Measurements from ENCODE around the gene TOMM20.
A peak's percentile ranks its signal among the peaks of the same experiment; 100 is the strongest.

The TOMM20 gene

GRCh38 chr1:235067396-235068157 is 61.1 kb downstream of the TOMM20 start:
- DNase-seq (ENCODE audit: low read depth, low spot score) = no peak

DNA sequence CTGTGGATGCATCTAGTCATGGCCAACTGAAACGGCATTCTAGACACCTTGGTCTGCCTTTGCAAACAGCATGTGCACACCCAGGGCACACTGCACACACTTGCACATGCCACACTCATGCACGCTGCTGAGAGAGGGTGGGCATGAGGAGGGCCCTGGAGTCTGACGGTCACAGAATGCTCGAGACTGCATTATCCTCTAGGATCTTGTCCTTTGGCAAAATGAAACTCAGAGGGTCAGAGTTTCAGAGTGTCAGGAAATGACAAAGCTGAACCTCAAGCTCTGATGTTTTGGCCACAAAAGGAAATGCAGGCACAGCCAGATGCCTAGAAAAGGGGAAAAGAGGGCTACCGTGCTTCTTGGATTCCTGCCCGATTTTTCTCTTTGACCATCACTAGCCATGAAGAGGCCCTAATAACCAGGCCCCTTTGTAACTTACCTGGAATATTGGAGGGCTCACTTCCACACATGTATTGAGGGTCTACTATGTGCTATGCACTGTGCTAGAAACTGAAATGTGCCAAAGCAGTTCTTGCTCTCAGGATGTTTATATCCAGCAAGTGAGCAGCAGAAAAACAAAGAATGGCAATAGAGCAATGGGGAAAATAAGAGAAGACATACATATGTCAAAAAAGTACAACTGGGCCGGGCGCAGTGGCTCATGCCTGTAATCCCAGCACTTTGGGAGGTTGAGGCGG is 65.4 kb downstream of the TOMM20 start:
- no peak for DNase-seq (ENCODE audit: low read depth, low spot score)

DNA sequence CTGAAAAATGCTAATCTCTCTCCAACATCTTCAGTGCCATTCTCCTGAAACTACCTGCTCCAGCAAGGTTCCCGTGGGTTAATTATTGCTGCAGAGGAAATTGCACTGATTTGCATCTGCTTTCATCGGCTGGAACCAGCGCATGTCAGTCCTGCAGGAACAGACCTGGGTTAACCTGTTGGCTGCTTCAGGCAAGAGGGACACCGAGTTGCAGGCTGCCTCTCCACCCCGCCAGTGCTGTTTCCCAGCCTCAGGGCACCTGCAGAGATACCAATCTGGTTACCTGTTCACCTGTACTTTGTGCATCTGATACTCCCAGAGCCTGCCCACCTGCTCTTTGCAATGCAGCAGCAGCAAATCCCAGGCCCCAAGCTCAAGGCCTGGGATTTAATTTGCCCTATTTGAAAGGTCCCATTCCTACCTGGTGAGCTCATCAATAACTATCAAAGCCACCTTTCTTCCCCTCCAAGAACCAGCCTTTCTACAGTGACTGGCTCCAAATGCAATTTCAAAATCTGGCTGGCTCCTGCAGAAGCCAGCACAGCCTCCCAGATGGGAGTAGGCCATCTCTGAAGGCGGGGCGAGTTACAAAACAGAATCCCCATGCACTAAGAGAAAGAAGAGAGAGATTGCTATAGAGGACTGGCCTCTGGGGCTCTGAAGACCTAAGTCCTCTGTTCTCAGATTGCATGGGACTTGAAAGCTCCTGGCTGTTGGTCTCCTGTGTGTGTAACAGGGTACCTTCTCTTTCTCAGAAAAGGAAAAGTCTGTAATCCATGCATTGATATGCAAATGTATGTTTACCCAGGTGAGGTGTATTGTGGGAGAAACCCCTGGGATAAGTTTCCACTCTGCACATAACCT is 67.8 kb downstream of the TOMM20 start:
- DNase-seq (ENCODE audit: low read depth, low spot score) = peak; percentile 56
